ENCODE measurements around the gene TCERG1L.

TCERG1L gene

GRCh38 chr10:131046194-131046593 is 265.3 kb downstream of the TCERG1L start:
- no peak overlapping the region for H3K27ac ChIP-seq
- no peak overlapping the region for H3K4me3 ChIP-seq (ENCODE audit: low read depth, low read length)
- no peaks in the 10 kb centered on the region for H3K27me3 ChIP-seq (ENCODE audit: insufficient read depth, low read depth, severe bottlenecking)
- TF ChIP-seq, protein P1, sequence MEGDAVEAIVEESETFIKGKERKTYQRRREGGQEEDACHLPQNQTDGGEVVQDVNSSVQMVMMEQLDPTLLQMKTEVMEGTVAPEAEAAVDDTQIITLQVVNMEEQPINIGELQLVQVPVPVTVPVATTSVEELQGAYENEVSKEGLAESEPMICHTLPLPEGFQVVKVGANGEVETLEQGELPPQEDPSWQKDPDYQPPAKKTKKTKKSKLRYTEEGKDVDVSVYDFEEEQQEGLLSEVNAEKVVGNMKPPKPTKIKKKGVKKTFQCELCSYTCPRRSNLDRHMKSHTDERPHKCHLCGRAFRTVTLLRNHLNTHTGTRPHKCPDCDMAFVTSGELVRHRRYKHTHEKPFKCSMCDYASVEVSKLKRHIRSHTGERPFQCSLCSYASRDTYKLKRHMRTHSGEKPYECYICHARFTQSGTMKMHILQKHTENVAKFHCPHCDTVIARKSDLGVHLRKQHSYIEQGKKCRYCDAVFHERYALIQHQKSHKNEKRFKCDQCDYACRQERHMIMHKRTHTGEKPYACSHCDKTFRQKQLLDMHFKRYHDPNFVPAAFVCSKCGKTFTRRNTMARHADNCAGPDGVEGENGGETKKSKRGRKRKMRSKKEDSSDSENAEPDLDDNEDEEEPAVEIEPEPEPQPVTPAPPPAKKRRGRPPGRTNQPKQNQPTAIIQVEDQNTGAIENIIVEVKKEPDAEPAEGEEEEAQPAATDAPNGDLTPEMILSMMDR (IDR thresholded peaks at IDR 0.05; ENCODE audit: low read depth, low read length), result no peak
- H3K36me3 ChIP-seq, result no peaks in the 10 kb centered on the region
- DNase-seq, result no peak
- no peaks in the 10 kb centered on the region for H3K9me3 ChIP-seq (ENCODE audit: severe bottlenecking)

GRCh38 chr10:131044379-131045111 is 267.0 kb downstream of the TCERG1L start:
- Histone ChIP-seq H3K27ac (no peak overlapping the region), H3K36me3 (no peaks in the 10 kb centered on the region), H3K27me3 (ENCODE audit: insufficient read depth, low read depth, severe bottlenecking) (no peaks in the 10 kb centered on the region), H3K4me3 (ENCODE audit: low read depth, low read length) (no peak overlapping the region), H3K9me3 (ENCODE audit: severe bottlenecking) (no peaks in the 10 kb centered on the region)
- DNase-seq, result no peak
- TF ChIP-seq, protein P1 (IDR thresholded peaks at IDR 0.05; ENCODE audit: low read depth, low read length), result no peak

DNA sequence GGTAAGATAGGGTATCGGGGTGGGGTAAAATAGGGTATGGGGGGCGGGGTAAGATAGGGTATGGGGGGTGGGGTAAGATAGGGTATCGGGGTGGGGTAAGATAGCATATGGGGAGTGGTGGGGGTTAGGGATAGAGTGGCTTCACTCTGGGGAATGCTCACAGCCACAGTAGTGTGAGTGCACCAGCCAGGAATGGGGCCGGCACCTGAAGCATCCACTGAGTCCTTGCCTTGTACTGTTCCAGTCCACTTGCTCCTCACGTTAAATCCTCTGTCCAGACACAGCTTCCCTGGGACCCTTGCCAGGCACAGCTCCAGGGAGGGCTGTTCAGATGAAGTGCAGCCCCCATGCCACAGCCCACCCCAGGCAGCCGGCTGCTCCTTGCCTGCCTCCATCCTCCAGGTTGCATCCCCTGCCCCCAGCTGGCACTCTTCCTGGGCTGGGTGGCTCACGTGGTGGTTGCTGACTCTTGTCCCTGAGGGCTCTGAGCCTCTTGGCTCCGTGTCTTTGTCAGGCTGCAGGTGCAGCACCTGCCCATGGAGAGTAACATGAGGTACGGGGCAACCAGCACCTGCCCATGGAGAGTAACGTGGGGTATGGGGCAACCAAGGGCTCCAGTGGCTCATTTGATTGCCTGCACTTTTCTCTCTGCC is 268.4 kb downstream of the TCERG1L start:
- H3K36me3 ChIP-seq, result no peaks in the 10 kb centered on the region
- no peak overlapping the region for H3K27ac ChIP-seq
- H3K4me3 ChIP-seq (ENCODE audit: low read depth, low read length), result no peak overlapping the region
- H3K9me3 ChIP-seq (ENCODE audit: severe bottlenecking), result no peaks in the 10 kb centered on the region
- DNase-seq, result no peak
- no peaks in the 10 kb centered on the region for H3K27me3 ChIP-seq (ENCODE audit: insufficient read depth, low read depth, severe bottlenecking)
- TF ChIP-seq, protein P1 (IDR thresholded peaks at IDR 0.05; ENCODE audit: low read depth, low read length), result no peak

All from WERI-Rb-1 (cell line).